Caco-2 (cell line): ENCODE results near the gene PIBF1. TPM values are rescaled to one million over a fixed set of nuclear protein-coding genes. Genes with fewer than 3 reads are reported as not detected.

Experiments used
- BruUV-seq: library from RNA; stranded (reverse); fragments of 400-500 nt; replicated peaks from 2 replicates; lab custom pipeline; 2021; lab: Mats Ljungman, UMichigan
- CTCF ChIA-PET: fragments of 300-600 bp; sonication (Branson Sonifier 250); formaldehyde crosslinking; loops from one replicate; lab custom pipeline; 2022; ENCODE audit warnings: antibody characterized with exemption; lab: Charles Lee
- POLR2A ChIA-PET: fragments of 300-600 bp; sonication (Branson Sonifier 250); formaldehyde crosslinking; loops from one replicate; lab custom pipeline; 2022; ENCODE audit warnings: antibody characterized with exemption; lab: Charles Lee
- DNase-seq, 2 experiments: peaks; one replicate each; pipeline versions ENCODE4 v3.0.0 to v3.0.0-alpha.2; 2020 to 2022
- H3K27me3 ChIP-seq: replicated peaks from 2 replicates; pipeline ENCODE4 v1.6.0; 2011; ENCODE audit warnings: low read length; ENCODE audit not compliant: control insufficient read depth, insufficient read depth
- H3K36me3 ChIP-seq: 2 replicates; pipeline ENCODE4 v1.5.1; 2011; ENCODE audit warnings: low read length; ENCODE audit not compliant: control insufficient read depth, insufficient read depth
- H3K4me1 ChIP-seq: fragments of 250-450 bp; sonication (Bioruptor Pico); 2 replicates; pipeline ENCODE4 v1.5.1; 2020; ENCODE audit warnings: mild to moderate bottlenecking
- H3K4me3 ChIP-seq: 2 replicates; pipeline ENCODE4 v1.5.1; 2011; ENCODE audit warnings: low read depth, mild to moderate bottlenecking, control low read depth, low read length
- H3K9me3 ChIP-seq: fragments of 250-450 bp; sonication (Bioruptor Pico); 2 replicates; pipeline ENCODE4 v1.5.1; 2020; ENCODE audit warnings: mild to moderate bottlenecking, moderate library complexity
- H3K27ac Mint-ChIP-seq: one replicate; pipeline ENCODE4 v1.8.0; 2022; ENCODE audit warnings: mixed read lengths; ENCODE audit not compliant: unreplicated experiment
- H3K27me3 Mint-ChIP-seq: one replicate; pipeline ENCODE4 v1.8.0; 2022; ENCODE audit warnings: mixed read lengths; ENCODE audit not compliant: insufficient read depth, unreplicated experiment
- H3K36me3 Mint-ChIP-seq: one replicate; pipeline ENCODE4 v1.8.0; 2022; ENCODE audit warnings: mild to moderate bottlenecking, mixed read lengths; ENCODE audit not compliant: insufficient read depth, unreplicated experiment
- H3K4me1 Mint-ChIP-seq: one replicate; pipeline ENCODE4 v1.8.0; 2022; ENCODE audit warnings: low read depth, mixed read lengths; ENCODE audit not compliant: unreplicated experiment
- H3K4me3 Mint-ChIP-seq: one replicate; pipeline ENCODE4 v1.8.0; 2022; ENCODE audit warnings: mild to moderate bottlenecking, moderate library complexity, mixed read lengths; ENCODE audit not compliant: unreplicated experiment
- H3K9me3 Mint-ChIP-seq: one replicate; pipeline ENCODE4 v1.8.0; 2022; ENCODE audit warnings: mixed read lengths; ENCODE audit not compliant: unreplicated experiment
- intact Hi-C: fragments of 100-400 bp; cut with micrococcal nuclease; formaldehyde crosslinking; loops from one replicate; pipeline ENCODE4 v1.10.0; 2022; ENCODE audit not compliant: unreplicated experiment
- total RNA-seq: library from RNA; stranded (reverse); gene quantifications from 2 replicates; pipeline ENCODE4 v1.2.3, GENCODE V29; 2022
- TF ChIP-seq, protein P1 (sequence below), 2 experiments: fragments of 200-600 bp in 1 of 2; IDR thresholded peaks; 1 replicate in 1 of 2; 2 replicates in 1 of 2; pipeline versions ENCODE4 v1.5.1 to v1.8.0; 2011 to 2022; ENCODE audit warnings: antibody characterized with exemption in 1 of 2, control low read depth in 1 of 2, inconsistent platforms in 1 of 2, low read depth in 1 of 2, low read length in 1 of 2, mild to moderate bottlenecking in 1 of 2, moderate library complexity in 1 of 2; ENCODE audit not compliant: insufficient read depth in 1 of 2, severe bottlenecking in 1 of 2, unreplicated experiment in 1 of 2

The PIBF1 gene
- total RNA-seq, 1 experiment from 2014 or later, result 13.4 TPM

DNA sequence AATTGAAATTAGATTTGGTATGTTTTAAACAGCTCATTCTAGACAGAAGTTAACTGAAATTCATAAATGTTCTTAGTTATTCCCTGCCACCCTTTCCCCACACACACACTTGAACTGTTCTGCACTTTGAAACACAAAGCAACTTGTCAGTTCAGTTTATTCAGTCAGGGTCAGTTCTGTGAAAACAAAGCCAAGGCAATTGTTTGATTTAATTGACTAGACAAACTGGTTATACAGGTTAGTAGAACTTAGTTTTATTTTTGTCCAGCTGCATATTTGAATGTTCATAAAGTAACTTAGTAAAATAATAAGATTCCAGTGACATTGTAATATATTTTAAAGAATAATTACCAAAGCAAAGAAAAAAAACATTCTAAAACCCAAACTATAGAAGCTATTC is 178.6 kb downstream of the PIBF1 start:
- Mint-ChIP-seq H3K9me3 (peaks cover 6% of the 10 kb centered on the region), H3K27ac (no peak overlapping the region), H3K27me3 (no peaks in the 10 kb centered on the region), H3K4me3 (no peak overlapping the region), H3K36me3 (peaks cover 11% of the 10 kb centered on the region), H3K4me1 (peaks cover 13% of the 10 kb centered on the region)
- Histone ChIP-seq H3K4me1 (peaks cover 25% of the 10 kb centered on the region), H3K27me3 (no peaks in the 10 kb centered on the region), H3K9me3 (peaks cover 3% of the 10 kb centered on the region; the same call in 1 of the 2 replicates), H3K36me3 (no peaks in the 10 kb centered on the region), H3K4me3 (no peak overlapping the region)
- TF ChIP-seq, protein P1, sequence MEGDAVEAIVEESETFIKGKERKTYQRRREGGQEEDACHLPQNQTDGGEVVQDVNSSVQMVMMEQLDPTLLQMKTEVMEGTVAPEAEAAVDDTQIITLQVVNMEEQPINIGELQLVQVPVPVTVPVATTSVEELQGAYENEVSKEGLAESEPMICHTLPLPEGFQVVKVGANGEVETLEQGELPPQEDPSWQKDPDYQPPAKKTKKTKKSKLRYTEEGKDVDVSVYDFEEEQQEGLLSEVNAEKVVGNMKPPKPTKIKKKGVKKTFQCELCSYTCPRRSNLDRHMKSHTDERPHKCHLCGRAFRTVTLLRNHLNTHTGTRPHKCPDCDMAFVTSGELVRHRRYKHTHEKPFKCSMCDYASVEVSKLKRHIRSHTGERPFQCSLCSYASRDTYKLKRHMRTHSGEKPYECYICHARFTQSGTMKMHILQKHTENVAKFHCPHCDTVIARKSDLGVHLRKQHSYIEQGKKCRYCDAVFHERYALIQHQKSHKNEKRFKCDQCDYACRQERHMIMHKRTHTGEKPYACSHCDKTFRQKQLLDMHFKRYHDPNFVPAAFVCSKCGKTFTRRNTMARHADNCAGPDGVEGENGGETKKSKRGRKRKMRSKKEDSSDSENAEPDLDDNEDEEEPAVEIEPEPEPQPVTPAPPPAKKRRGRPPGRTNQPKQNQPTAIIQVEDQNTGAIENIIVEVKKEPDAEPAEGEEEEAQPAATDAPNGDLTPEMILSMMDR (IDR thresholded peaks at IDR 0.05; ENCODE audit: insufficient read depth in 1 of 2, low read depth in 1 of 2, low read length in 1 of 2, severe bottlenecking in 1 of 2, unreplicated experiment in 1 of 2), result no peak
- BruUV-seq, result no TSS peak
- peak in 1 of 2 experiments; percentile 61 for DNase-seq
- CTCF ChIA-PET, result no interaction called here
- intact Hi-C loops, result loop anchor here (2.0 kb wide), 2 partner anchors 22 to 98 kb away; partner anchors contain the start of gene KLF5
- POLR2A ChIA-PET, result no interaction called here

DNA sequence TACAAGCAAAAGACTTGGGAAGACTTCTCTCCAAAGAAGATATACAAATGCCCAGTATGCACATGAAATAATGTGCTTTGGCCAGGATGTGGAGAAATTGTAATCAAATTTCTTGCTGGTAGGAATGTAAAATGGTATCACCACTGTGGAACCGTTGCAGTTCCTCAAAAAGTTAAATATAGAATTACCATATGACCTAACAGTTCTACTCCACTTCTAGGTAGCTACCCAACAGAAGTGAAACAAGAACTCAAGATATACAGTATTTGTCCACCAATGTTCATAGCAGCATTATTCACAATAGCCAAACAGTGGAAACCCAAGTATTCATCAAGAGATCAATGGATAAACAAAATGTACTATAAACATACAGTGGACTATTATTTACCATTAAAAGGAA is 181.8 kb downstream of the PIBF1 start:
- Histone ChIP-seq H3K4me1 (peaks cover 25% of the 10 kb centered on the region), H3K36me3 (no peaks in the 10 kb centered on the region), H3K27me3 (no peaks in the 10 kb centered on the region), H3K4me3 (no peak overlapping the region), H3K9me3 (no peaks in the 10 kb centered on the region)
- Mint-ChIP-seq H3K27ac (no peak overlapping the region), H3K4me3 (no peak overlapping the region), H3K9me3 (no peaks in the 10 kb centered on the region), H3K27me3 (no peaks in the 10 kb centered on the region), H3K36me3 (peaks cover 5% of the 10 kb centered on the region), H3K4me1 (peaks cover 13% of the 10 kb centered on the region)
- ChIA-PET CTCF (no interaction called here), POLR2A (no interaction called here)
- TF ChIP-seq, protein P1 (IDR thresholded peaks at IDR 0.05; ENCODE audit: insufficient read depth in 1 of 2, low read depth in 1 of 2, low read length in 1 of 2, severe bottlenecking in 1 of 2, unreplicated experiment in 1 of 2), result no peak
- BruUV-seq, result no TSS peak
- DNase-seq, result no peak
- intact Hi-C loops, result no loop called here

DNA sequence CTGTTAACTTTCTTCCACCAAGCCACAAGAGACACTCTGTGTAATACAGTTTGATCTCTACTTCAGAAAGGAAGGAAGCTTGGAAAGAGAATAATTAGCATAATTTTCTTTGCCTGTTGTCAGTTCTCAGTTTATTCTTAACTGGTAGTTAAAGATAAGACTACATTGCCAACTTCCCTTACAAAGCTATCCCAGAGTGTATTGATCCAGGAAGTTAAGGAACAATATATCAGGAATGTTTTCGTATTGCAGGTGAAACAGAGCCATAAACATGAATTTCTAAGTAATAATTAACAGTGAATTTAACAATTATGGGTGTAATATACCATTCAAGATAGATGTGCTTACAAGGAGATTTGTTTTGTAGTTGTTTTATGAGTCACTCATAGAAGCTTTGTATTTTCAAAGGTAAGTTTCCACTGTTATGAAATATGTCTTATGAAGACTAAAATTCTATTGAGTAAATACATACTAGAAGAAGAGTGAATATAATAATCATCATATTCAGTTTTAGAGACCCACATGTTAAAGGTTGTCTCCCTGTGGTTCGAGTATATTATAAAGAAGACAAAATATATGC is 188.5 kb downstream of the PIBF1 start:
- BruUV-seq, result no TSS peak
- no peak overlapping the region for H3K4me3 Mint-ChIP-seq
- no peak for DNase-seq

More for the DNA sequence above, 188.5 kb downstream of the PIBF1 start:
- H3K36me3 Mint-ChIP-seq, result no peaks in the 10 kb centered on the region
- TF ChIP-seq, protein P1 (IDR thresholded peaks at IDR 0.05; ENCODE audit: insufficient read depth in 1 of 2, low read depth in 1 of 2, low read length in 1 of 2, severe bottlenecking in 1 of 2, unreplicated experiment in 1 of 2), result no peak
- no peak overlapping the region for H3K4me3 ChIP-seq
- H3K27me3 ChIP-seq, result no peaks in the 10 kb centered on the region
- no peaks in the 10 kb centered on the region for H3K27me3 Mint-ChIP-seq
- H3K9me3 Mint-ChIP-seq, result no peaks in the 10 kb centered on the region
- intact Hi-C loops, result no loop called here
- CTCF ChIA-PET, result no interaction called here
- peaks cover 21% of the 10 kb centered on the region for H3K4me1 ChIP-seq
- no peaks in the 10 kb centered on the region for H3K9me3 ChIP-seq
- H3K4me1 Mint-ChIP-seq, result peaks cover 11% of the 10 kb centered on the region
- no peak overlapping the region for H3K27ac Mint-ChIP-seq
- POLR2A ChIA-PET, result no interaction called here
- H3K36me3 ChIP-seq, result no peaks in the 10 kb centered on the region
